Measurements from ENCODE around the gene HSF2BP.
"Not testable (repeated sequence)": the region's sequence is repeated elsewhere in the genome, so short reads cannot be mapped to it uniquely, and the experiment has no call there.

HSF2BP gene

DNA sequence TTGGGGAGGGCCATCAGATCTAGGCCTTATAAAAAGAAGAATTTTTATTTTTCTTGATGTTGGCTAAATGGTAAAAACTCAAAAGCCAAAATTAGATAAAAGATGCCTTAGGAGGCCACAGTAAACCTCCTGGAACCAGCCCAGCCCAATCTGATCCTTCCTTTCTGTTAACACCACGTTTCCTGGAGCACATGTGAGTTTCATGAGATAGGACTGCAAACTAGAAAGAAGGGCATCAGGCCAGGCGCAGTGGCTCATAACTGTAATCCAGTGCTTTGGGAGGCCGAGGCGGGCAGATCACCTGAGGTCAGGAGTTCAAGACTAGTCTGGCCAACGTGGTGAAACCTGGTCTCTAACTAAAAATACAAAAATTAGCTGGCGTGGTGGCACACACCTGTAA lies 6.7 kb downstream of the HSF2BP start:
- DNase-seq (ENCODE audit: low read depth in 3 of 3, low spot score in 1 of 3) = no peak

DNA sequence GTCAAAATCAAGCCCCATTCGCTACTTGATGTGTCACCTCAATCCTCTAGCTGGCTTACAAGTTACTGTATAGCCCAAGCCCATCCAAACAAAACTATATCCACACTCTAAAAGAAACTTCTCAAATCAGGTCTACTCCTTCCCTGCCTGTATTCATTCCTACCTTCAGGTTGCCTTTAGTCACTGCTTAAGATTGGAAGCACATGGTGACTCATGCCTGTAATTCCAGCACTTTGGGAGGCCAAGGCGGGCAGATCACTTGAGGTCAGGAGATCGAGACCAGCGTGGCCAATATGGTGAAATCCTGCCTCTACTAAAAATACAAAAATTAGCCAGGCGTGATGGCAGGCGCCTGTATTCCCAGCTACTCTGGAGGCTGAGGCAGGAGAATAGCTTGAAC lies 7.4 kb downstream of the HSF2BP start:
- DNase-seq (ENCODE audit: low read depth in 3 of 3, low spot score in 1 of 3) = not testable (repeated sequence)

DNA sequence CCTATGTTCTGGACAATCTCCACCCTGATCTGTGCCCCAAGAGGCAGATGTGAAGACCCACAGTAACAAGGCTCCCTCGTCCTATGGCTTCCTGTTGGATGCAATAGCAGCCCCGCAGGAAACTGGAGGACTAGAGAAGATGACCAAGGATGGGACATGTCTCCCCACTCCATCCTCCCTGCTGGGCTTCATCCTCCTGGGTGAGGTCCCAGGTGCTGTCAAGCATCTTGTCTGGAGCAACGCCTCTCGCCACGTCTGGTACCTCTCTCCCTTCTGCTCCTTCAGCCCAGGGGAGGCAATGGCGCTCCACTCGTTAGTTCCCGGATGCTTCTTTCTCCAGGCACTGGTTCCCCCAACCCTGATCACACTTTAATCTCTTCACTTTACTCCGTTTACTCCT lies 11.1 kb downstream of the HSF2BP start:
- no peak for DNase-seq (ENCODE audit: low read depth in 3 of 3, low spot score in 1 of 3)

DNA sequence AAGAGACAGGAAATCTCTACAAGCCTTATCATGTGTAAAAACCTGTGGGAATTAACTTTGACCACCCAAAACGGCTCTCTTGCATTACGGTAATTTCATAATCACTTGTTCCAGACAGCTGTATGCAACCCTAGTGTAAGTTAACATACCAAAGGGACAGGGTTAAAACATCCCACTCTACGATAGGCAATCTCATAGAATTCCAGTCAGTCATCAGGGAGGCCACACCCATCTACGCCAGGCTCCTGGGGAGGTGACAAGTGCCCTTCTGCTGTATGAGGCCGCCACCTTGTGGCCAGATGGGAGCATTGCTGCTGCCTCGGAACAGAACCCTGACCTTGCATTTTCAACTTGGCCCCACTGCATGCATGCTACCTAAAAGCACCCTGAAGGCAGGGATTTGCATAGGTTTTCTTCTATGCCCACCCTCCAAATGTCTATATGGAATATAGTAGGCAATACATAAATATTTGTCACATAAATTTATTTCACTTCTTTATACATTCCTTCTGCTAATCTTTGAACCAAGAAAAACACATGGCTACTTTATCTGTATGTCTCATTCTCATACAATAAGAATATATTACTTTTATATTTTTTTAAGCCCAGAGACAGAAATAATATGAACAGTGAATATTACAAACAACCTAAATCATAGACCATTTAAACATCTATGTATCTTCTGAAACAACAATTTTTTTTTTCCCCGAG lies 12.6 kb downstream of the HSF2BP start:
- peak; percentile 56 to 75 (median 71) for DNase-seq (ENCODE audit: low read depth in 3 of 3, low spot score in 1 of 3)

DNA sequence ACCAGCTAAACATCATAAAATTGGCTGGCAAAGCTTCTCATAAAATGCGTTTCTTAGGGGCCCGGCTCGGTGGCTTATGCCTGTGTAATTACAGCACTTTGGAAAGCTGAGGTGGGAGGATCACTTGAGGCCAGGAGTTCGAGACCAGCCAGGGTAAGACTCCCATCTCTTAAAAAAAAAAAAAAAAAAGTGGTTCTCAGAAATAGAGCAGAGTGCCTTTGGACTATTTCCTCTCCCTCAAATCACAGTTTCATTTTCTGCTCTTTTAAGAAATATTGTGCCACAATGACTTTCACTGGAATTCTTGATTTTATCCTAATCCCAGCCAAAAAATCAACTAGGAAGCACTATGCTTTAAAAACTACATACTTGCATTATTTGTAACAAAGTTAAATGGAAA lies 13.3 kb downstream of the HSF2BP start:
- DNase-seq (ENCODE audit: low read depth in 3 of 3, low spot score in 1 of 3) = no peak

DNA sequence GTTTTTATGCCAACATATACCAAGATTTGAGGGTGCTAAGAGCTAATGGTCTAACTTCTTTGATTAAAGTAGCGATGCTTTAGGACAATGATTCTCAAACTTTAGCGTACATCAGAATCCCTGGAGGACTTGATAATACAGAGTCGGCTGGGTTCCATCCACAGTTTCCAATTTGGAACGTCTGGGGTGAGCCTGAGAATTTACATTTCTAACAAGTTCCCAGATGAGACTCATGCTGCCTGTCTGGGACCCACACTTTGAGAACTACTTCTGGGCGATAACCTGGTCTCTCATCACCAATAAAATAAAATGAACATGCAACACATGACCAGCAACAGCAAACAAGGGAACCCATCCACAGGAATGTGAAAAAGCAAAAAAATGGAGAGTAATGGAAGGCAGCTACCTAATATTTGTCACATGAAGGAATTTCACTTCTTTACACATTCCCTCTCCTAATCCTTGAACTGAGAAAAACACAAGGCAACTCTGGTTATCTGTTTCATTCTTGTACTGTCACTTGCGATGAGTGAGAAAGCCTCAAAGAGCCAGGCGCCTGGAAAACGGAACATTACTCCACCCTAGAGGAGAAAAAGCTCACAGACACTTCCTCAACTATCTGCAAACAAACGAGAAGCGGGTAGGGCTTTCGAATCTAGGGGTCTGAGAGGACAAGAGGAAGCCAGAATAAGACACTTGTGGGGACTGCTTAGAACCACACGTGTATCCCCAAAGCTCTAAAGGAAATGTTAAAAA lies 14.0 kb downstream of the HSF2BP start:
- DNase-seq (ENCODE audit: low read depth in 3 of 3, low spot score in 1 of 3) = no peak

DNA sequence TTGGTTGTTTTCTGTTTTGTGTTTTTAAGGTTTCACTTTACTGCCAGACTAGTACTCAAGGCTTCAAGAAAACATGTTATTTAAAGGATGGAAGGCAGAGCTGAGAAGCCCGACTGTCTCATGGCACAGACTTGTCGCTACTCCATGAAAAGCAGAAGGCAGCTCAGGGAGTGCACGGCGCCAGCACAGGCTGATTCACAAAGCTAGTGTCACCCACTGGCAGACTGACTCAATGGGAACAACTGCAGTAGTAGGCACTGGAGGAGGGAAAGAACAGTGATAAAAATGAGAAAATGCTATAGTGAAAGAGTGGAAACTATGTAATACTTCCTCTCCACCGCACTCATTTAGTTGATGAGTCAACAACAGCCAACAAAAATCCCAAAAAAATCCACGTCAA lies 14.7 kb downstream of the HSF2BP start:
- no peak for DNase-seq (ENCODE audit: low read depth in 3 of 3, low spot score in 1 of 3)

DNA sequence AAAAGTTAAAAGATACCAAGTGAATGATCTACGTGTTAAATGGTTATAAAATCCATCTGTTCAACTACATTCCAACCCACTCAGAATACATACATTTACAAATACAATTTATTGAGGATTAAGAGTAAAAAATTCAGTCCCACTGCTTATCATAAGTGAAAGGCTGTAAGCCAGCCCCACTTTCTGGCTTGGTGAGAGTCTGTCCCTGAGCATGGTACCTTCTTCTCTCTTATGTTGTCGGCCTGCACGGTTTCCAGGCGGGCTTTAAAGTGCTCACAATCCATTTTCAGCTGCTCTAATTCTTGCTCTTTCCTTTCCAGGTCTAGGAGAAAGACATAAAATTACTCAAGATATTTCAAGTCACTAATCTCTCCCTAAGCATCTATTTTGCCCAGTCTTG lies 15.2 kb downstream of the HSF2BP start:
- no peak for DNase-seq (ENCODE audit: low read depth in 3 of 3, low spot score in 1 of 3)

DNA sequence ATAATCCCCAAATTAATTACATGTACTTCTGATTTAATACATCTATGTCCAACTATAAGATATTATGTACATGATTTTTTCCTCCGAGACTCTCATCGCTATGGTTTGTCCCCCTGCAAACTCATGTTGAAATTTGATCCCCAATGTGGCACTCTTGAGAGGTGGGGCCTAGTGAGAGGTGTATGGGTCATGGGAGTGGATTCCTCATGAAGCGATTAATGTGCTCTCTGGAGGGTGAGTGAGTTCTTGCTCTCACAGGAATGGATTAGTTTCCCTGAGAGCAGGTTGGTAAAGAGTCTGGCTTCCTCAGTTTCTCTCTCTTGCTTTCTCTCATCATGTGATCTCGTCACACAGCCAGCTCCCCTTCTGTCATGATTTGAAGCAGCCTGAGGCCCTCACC lies 16.1 kb downstream of the HSF2BP start:
- DNase-seq (ENCODE audit: low read depth in 3 of 3, low spot score in 1 of 3) = no peak

DNA sequence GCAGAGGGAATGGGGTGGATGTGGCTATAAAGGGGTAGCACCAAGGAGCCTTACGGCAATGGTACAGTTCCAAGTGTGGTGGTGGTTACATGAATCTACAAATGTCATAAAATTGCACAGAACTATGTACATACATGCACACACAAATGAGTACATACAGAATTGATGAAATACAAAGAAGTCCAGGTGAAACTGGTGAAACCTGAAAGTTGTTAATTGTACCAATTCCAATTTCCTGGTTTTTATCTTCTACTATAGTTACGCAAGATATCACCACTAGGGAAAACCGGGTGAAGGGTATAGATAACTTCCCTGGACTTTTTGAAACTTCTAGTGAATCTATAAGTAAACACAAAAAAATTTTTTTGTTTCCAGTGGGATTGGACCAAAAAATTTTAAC lies 18.9 kb downstream of the HSF2BP start:
- DNase-seq (ENCODE audit: low read depth in 3 of 3, low spot score in 1 of 3) = no peak

DNA sequence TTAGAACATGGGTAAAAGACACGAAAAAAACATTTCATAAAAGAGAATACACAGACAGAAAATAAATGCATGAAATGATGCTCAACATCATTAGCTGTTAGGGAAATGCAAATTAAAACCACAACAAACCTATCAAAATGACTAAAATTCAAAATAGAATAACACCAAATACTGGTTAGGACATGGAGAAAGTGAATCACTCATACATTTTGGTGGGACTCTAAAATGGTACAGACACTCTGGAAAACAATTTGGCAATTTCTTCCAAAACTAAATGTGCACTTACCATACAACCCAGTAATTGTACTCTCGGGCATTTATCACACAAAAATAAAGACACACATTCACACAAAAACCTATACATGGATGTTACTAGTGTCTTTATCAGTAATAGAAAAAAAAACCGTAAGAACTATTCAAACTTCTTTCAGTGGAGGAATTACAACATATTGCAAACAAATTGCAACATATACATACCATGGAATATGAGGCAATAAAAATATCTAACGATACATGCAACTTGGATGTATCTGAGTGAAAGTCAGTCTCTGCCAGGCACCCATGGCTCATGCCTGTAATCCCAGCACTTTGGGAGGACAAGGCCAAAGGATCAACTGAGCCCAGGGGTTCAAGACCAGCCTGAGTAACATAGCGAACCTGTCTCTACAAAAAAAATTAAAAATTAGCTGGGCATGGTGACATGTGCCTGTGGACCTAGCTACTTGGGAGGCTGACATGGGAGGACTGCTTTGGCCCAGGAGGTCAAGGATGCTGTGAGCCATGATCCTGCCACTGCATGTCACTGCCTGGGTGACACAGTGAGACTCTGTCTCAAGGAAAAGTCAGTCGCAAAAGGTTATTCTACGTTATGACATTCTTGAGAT lies 19.6 kb downstream of the HSF2BP start:
- DNase-seq (ENCODE audit: low read depth in 3 of 3, low spot score in 1 of 3) = no peak

DNA sequence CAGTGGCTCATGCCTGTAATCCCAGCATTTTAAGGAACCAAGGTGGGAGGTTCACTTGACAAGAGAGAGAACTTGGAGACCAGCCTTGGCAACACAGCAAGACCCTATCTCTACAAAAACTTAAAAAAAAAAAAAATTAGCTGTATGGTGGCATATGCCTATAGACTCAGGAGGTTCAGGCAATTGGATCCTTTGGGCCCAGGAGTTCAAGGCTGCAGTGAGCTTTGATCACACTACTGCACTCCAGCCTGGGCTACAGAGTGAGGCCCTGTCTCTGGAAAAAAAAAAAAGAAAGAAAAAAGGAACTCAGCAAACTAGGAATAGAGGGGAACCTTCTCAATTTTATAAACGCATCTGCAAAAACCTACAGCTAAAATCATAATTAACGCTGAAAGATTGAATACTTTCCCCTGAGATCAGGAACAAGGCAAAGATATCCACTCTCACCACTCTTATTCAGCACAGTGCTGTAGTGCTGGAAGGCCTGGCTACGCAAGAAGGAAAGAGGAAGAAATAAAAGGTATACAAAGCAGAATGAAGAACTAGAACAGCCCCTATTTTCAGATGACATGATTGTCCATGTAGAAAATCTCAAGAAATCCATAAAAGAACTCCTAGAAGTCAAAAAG lies 21.6 kb downstream of the HSF2BP start:
- no peak for DNase-seq (ENCODE audit: low read depth in 3 of 3, low spot score in 1 of 3)

DNA sequence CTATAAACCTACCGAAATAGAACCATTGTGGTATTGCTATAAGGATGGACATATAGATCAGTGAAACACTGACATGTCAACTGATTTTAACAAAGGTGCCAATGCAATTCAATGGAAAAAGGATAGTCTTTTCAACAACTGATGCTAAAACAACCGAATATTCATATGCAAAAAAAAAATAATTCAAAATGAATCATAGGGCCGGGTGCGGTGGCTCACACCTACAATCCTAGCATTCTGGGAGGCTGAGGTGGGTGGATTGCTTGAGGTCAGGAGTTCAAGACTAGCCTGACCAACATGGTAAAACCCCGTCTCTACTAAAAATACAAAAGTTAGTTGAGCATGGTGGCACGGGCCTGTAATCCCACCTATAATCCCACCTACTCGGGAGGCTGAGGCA lies 23.9 kb downstream of the HSF2BP start:
- DNase-seq (ENCODE audit: low read depth in 3 of 3, low spot score in 1 of 3) = no peak

DNA sequence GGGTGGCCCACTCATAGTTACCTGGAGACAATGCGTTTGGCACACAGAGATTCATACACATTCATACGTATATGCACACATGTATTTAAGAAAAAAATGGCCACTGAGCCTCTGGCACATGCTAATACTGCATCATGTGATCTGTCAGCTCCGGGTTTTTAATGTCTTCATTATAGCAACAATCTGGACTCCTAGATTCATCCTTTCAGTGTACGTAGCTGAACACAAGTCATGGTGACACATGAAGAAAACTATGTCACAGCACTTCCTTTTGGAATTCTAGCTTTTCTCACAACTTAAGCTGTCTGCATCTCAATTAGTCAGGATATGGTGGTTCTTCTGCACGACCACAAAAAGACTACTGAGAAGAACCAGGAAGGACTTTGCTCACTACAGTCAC lies 24.7 kb downstream of the HSF2BP start:
- no peak for DNase-seq (ENCODE audit: low read depth in 3 of 3, low spot score in 1 of 3)

DNA sequence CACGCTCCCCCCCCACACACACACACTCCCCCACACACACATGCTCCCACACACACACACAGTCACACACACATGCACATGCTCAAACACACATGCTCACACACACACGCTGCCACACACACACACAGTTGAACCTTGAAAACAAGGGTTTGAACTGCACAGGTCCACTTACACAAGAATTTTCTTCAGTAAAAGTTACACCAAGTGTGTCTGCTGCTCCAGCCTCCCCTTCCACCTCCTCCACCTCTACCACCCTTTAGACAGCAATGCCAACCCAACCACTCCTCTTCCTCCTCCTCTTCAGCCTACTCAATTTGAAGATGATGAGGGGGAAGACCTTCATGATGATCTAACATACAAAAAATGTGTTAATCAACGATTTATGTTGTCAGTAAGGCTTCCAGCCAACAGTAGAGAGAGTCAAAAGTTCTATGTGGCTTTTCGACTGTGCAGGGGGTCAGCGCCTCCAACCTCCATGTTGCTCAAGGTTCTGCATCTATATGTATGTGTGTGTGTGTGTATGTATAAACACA lies 26.8 kb downstream of the HSF2BP start:
- DNase-seq (ENCODE audit: low read depth in 3 of 3, low spot score in 1 of 3) = no peak

DNA sequence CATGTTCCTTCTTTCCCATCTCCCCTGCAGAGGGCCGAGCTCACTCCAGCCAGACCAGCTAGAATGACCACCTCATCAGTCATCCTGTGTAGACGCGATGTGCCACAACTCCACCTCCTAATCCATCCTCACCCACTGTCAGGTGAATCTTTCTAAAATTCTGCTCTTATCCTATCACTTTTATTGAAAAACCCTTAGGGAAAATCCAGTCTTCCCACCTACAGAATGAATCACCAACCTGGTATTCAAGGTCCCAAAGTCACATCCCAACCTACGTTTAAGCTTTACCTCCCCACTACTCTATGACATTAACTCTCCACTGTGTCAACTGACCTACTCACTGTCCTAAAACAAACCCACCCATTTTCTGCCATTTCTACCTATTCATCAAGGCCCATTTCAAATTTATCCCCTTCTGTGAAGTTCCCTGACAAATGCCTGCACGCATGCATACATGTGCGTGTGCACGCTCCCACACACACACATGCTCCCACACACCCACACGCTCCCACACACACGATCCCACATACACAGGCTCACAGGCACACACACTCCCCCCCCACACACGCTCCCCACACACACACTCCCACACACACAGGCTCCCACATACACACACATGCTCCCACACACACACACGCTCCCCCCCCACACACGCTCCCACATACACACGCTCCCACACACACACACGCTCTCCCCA lies 27.7 kb downstream of the HSF2BP start:
- DNase-seq (ENCODE audit: low read depth in 3 of 3, low spot score in 1 of 3) = no peak

DNA sequence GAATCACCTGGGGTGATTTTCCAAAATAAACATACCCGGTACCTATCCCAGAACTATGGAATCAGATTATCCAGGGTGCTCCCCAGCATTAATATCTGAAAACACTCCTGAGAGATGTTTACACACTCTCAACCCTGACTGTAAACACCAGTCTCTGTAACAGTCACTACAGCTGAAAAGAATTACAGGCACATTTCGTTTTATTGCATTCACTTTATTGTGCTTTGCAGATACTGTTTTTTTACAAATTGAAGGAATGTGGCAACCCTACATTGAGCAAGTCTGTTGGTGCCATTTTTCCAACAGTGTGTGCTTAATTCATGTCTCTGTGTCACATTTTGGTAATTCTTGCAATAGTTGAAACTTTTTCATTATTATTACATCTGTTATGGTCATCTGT lies 31.8 kb downstream of the HSF2BP start:
- DNase-seq (ENCODE audit: low read depth in 3 of 3, low spot score in 1 of 3) = no peak

DNA sequence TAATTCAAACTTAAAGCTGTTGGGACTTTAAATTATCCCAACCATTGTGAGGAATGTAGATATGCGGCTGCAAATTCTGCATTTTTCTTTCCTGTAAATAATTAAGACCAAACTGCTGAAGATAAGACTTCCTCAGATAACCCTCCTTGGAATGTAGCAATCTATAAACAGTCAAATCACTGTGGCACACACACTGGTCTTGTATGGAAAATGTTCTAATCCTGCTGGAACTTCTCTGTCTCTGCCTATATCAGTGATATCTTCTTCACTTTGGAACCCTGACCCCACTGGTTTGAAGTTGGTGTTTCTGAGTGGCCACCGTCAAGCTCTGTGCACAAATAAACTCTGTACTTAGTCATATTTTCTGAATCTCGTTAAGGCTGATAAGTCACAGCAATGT lies 32.9 kb downstream of the HSF2BP start:
- DNase-seq (ENCODE audit: low read depth in 3 of 3, low spot score in 1 of 3) = no peak

DNA sequence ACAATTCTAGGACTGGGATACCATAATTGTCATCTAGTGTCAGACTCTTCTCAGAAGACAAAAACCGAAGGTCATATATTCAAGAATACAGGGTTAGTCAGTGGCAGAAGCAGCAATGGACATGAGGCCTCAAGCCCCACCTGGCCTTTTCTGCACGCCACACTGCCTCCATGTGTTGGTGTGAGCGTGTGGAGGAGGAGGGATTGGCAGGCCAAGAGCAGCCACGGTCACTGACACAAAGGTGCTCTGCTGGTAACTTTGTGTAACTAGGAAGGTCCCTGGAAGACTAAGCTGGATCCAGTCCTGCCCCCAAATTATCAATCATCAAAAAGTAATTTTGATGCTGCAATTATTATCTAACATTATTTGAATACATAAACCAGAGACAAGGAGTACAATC lies 34.9 kb downstream of the HSF2BP start:
- DNase-seq (ENCODE audit: low read depth in 3 of 3, low spot score in 1 of 3) = no peak

DNA sequence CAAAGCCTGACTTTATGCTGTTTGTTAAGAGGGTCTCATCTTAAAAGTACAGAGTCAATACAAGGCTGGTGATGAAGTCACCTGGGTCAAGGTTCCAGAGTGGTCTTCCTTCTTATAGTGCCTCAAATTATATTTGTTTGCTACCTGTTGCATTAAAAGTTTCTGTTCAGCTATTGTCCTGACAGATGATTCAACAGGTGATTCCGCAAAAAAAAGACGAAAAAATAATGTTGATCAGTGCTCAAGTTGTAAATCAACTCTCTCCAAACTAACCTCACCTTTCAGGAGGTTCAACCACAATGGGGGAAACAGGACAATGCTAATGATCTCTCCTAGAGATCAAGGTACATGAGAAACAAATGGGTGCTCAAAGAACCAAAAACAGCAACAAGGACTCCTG lies 35.7 kb downstream of the HSF2BP start:
- DNase-seq (ENCODE audit: low read depth in 3 of 3, low spot score in 1 of 3) = no peak

DNA sequence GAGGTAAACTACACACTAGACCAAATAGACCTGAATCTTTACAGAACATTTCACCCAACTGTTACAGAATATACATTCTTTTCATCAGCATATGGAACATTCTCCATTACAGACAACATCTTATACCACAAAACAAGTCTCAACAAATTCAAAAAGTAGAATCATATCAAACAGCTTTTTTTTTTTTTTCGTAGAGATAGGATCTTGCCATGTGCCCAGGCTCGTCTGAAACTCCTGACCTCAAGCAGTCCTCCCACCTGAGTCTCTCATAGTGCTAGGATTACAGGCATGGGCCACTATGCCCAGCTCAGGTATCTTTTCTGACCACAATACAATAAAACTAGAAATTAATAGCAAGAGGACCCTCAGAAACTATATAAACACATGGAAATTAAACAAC lies 36.5 kb downstream of the HSF2BP start:
- DNase-seq (ENCODE audit: low read depth in 3 of 3, low spot score in 1 of 3) = no peak
